ENCODE results near the gene PPIL4.
"Not testable (repeated sequence)": the region's sequence is repeated elsewhere in the genome, so short reads cannot be mapped to it uniquely, and the experiment has no call there.

Gene PPIL4

GRCh38 chr6:149515494-149515893 is 30.3 kb downstream of the PPIL4 start:
- no peak for DNase-seq (ENCODE audit: low read depth)

- no peak for DNase-seq (ENCODE audit: low read depth)
Observed at GRCh38 chr6:149513915-149514314, 31.9 kb downstream of the PPIL4 start.

DNA sequence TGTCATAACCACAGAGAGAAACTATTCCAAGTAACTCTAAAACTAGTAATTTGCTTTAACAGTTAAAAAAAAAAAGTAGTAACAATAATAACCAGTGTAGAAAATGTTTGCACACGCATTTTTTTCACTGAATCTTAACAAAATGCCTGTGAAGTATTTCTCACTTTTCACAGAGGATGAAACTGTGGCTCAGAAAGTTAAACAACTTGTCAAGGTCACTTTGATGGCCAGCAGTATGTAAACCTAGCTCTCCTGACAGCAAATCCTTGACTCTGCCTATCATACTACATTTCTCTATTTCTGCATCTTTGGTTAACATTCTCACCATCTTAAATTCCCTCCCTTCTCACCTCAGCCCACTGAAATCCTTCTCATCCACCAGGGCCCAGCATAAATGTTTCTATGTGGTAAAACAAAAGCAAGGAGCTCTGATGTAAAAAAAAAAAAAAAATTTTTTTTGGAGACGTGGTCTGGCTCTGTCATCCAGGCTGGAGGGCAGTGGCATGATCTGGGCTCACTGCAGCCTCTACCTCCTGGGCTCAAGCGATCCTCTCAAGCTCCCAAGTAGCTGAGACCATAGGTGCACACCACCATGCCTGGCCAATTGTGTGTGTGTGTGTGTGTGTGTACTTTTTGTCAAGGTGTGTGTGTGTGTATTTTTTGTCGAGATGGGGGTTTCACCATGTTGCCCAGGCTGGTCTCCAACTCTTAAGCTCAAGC is 34.9 kb downstream of the PPIL4 start:
- no peak for DNase-seq (ENCODE audit: low read depth)

- no peak for DNase-seq (ENCODE audit: low read depth)
Observed at GRCh38 chr6:149508485-149508884, 37.4 kb downstream of the PPIL4 start.

GRCh38 chr6:149503872-149504271 is 42.0 kb downstream of the PPIL4 start:
- DNase-seq (ENCODE audit: low read depth), result no peak

- no peak for DNase-seq (ENCODE audit: low read depth)
Observed at GRCh38 chr6:149503276-149503675, 42.6 kb downstream of the PPIL4 start.

GRCh38 chr6:149501768-149502167 is 44.1 kb downstream of the PPIL4 start:
- DNase-seq (ENCODE audit: low read depth), result no peak

DNA sequence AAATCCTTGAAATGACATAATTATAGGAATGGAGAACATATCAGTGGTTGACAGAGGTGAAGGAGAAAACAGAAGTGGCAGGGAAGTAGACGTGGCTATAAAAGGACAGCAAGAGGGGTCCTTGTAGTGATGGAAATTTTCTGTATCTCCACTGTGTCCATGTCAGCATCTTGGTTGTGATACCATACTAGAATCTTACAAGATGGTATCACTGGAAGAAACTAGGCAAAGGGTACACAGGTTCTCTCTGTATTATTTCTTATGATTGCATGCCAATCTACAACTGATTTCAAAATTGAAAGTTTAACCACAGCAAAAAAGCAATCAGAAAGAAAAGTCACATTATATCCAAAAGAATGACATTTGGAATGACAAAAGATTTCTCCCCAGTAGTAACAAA is 44.6 kb downstream of the PPIL4 start:
- no peak for DNase-seq (ENCODE audit: low read depth)

- no peak for DNase-seq (ENCODE audit: low read depth)
Observed at GRCh38 chr6:149500096-149500495, 45.7 kb downstream of the PPIL4 start.

DNA sequence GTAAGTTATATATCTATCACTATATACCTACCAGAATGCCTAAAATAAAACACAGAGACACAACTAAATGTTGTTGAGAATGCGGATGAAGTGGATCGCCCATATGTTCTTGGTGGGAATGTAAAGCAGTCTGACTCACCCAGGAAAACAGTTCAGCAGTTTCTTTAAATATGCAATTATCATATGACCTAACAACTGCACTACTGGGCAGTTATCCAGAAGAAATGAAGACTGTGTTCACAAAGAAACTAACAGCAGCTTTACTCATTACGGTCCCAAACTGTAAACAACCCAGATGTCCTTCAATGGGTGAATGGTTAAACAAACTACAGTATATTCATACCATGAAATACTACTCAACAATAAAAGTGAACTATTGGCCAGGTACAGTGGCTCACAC is 46.8 kb downstream of the PPIL4 start:
- no peak for DNase-seq (ENCODE audit: low read depth)

- no peak for DNase-seq (ENCODE audit: low read depth)
Observed at GRCh38 chr6:149497365-149497764, 48.5 kb downstream of the PPIL4 start.

GRCh38 chr6:149496597-149496996 is 49.2 kb downstream of the PPIL4 start:
- not testable (repeated sequence) for DNase-seq (ENCODE audit: low read depth)

- not testable (repeated sequence) for DNase-seq (ENCODE audit: low read depth)
Observed at GRCh38 chr6:149495349-149496016, 50.4 kb downstream of the PPIL4 start.

DNA sequence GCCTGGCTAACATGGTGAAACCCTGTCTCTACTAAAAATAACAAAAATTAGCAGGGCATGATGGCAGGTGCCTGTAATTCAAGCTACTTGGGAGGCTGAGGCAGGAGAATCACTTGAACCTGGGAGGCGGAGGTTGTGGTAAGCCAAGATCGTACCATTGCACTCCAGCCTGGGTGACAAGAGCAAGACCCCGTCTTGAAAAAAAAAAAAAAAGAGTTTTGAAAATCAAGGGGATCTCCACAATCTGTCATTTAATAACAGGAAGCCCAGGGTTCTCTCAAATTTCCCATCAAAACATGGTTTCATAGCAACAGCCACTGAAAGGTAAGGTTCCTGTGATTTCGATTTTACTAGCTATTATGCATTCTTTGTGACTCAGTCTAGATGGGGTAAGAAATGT is 51.0 kb downstream of the PPIL4 start:
- not testable (repeated sequence) for DNase-seq (ENCODE audit: low read depth)

DNA sequence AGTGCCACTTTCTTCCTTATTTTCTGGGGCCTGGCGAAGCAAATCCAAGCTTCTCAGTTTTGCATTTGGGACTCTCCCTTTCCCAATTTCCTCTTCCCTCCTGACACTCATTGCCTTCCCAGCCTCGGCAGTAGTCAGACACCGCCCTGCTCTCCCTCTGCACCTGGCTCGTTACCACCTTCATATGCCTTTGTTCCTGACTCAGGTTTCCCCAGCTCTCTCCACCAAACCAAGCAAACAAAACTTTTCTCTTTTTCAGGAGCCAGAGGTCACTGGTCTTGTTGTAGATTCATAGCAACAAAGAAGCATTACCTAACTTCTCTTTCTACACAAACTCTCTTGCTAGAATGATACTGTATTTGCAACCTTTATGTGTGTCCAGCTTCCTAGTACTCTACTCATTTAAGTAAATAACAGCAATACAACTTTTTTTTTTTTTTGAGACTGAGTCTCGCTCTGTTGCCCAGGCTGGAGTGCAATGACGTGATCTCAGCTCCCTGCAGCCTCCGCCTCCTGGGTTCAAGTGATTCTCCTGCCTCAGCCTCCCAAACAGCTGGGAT is 52.0 kb downstream of the PPIL4 start:
- DNase-seq (ENCODE audit: low read depth), result no peak

DNA sequence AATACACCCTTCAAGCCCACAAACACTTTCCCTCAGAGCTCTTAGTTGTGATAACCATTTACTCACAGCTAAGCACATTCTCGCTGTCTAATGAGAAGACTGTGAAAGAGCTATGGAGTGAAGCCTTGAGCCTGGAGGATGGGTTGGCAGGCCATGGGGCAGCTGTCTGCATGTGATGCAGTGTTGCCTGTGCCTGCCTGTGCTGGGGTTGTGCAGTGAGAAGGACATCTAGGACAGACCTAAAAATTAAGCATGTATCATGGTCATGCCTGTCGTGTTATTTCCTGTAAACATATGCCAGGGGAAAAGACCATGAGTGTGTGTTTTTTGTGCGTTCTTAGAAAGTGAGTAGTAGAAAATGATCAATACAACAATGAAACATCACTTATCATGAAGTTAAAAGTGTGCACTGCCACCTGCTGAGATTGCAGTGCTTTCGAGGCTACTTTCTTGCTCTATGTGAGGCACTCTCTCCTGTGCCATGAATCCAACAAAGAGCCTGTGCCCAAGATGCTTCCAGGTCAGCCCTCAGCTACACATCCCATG is 53.0 kb downstream of the PPIL4 start:
- DNase-seq (ENCODE audit: low read depth), result no peak

- DNase-seq (ENCODE audit: low read depth), result no peak
Observed at GRCh38 chr6:149489967-149490366, 55.9 kb downstream of the PPIL4 start.

DNA sequence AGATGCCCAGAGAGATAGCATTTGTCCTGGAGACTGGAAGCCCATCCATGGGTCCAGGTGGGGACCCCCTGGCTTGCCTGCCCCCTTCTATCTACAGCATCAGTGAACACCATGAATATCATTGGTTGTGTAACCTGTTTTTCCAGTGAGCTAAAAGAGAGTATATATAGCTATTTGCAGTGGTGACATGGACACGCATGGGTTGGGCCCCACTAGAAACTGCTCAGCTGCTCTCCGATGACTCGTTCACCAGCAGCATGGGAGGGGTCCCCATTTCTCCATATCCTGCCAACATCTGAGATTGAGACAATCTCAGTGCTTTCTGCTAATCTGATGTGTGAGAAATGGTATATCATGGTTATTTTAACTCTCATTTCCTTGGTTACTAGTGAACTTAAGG is 57.0 kb downstream of the PPIL4 start:
- no peak for DNase-seq (ENCODE audit: low read depth)

GRCh38 chr6:149487316-149487715 is 58.5 kb downstream of the PPIL4 start:
- DNase-seq (ENCODE audit: low read depth), result no peak

GRCh38 chr6:149484733-149485700 is 60.8 kb downstream of the PPIL4 start, which contains the start of gene ZC3H12D:
TSS of gene ZC3H12D (minus strand) at chr6:149485014. CDS start at chr6:149474543, 10,471 bp downstream.
- DNase-seq (ENCODE audit: low read depth), result no peak

- no peak for DNase-seq (ENCODE audit: low read depth)
Observed at GRCh38 chr6:149483849-149484655, 61.8 kb downstream of the PPIL4 start.
